Measurements from ENCODE around the gene CCL4.
"Not testable (repeated sequence)": the region's sequence is repeated elsewhere in the genome, so short reads cannot be mapped to it uniquely, and the experiment has no call there.

Gene CCL4

GRCh38 chr17:36081681-36082471 is 21.8 kb upstream of the CCL4 start:
- H3K27ac ChIP-seq (ENCODE audit: insufficient read depth in 1 of 2, low read depth in 1 of 2, low read length in 2 of 2, poor library complexity in 1 of 2, severe bottlenecking in 2 of 2), result peak overlapping the region in 1 of 2 experiments; percentile 69
- peaks cover 11 to 36% (median 33%) of the 10 kb centered on the region in 4 experiments for H3K4me1 ChIP-seq (ENCODE audit: control extremely low read depth in 1 of 4, control insufficient read depth in 4 of 4, insufficient read depth in 4 of 4, low read length in 3 of 4)
- peak in 2 of 3 donors; percentile 36 to 42 for DNase-seq
- WGBS (ENCODE audit: insufficient coverage), result 50% methylated on average over 1 of the region's 5 CpGs
- POLR2A ChIA-PET; H3K9me3 ChIP-seq (ENCODE audit: control extremely low read depth in 1 of 5, control insufficient read depth in 4 of 5, insufficient read depth in 2 of 5, low read depth in 1 of 5, low read length in 4 of 5); H3K27me3 ChIP-seq (replicated peaks in 2 of 5; ENCODE audit: control insufficient read depth in 4 of 5, insufficient read depth in 5 of 5, low read length in 4 of 5); H3K36me3 ChIP-seq (ENCODE audit: control insufficient read depth in 4 of 4, insufficient read depth in 4 of 4, low read length in 3 of 4): not testable (repeated sequence)
- peak overlapping the region in 2 of 7 experiments; percentile 4 to 7 for H3K4me3 ChIP-seq (ENCODE audit: control insufficient read depth in 1 of 7, extremely low read depth in 1 of 7, insufficient read depth in 4 of 7, low read depth in 2 of 7, low read length in 6 of 7)
- CTCF ChIA-PET, result interaction anchor here (1.3 to 2.6 kb wide), 3 partner anchors 9 to 100 kb away, joined by 3 to 14 read pairs (median 4); partner anchors contain the start of gene CCL16

- peak; percentile 79 to 95 (median 92) for DNase-seq
- Histone ChIP-seq H3K4me1 (ENCODE audit: control extremely low read depth in 1 of 4, control insufficient read depth in 4 of 4, insufficient read depth in 4 of 4, low read length in 3 of 4) (peaks cover 11 to 36% (median 33%) of the 10 kb centered on the region in 4 experiments), H3K4me3 (ENCODE audit: control insufficient read depth in 1 of 7, extremely low read depth in 1 of 7, insufficient read depth in 4 of 7, low read depth in 2 of 7, low read length in 6 of 7) (peak overlapping the region in 2 of 7 experiments; percentile 4 to 7), H3K27ac (ENCODE audit: insufficient read depth in 1 of 2, low read depth in 1 of 2, low read length in 2 of 2, poor library complexity in 1 of 2, severe bottlenecking in 2 of 2) (peak overlapping the region in 1 of 2 experiments; percentile 69)
- POLR2A ChIA-PET; H3K36me3 ChIP-seq (ENCODE audit: control insufficient read depth in 4 of 4, insufficient read depth in 4 of 4, low read length in 3 of 4); H3K27me3 ChIP-seq (replicated peaks in 2 of 5; ENCODE audit: control insufficient read depth in 4 of 5, insufficient read depth in 5 of 5, low read length in 4 of 5); H3K9me3 ChIP-seq (ENCODE audit: control extremely low read depth in 1 of 5, control insufficient read depth in 4 of 5, insufficient read depth in 2 of 5, low read depth in 1 of 5, low read length in 4 of 5): not testable (repeated sequence)
- WGBS (ENCODE audit: insufficient coverage), result 23% methylated on average over 5 of the region's 8 CpGs
- CTCF ChIA-PET, result interaction anchor here (1.3 to 2.6 kb wide), 3 partner anchors 10 to 101 kb away, joined by 3 to 14 read pairs (median 4); partner anchors contain the start of gene CCL16
Measured at GRCh38 chr17:36082482-36083120, 21.0 kb upstream of the CCL4 start.

DNA sequence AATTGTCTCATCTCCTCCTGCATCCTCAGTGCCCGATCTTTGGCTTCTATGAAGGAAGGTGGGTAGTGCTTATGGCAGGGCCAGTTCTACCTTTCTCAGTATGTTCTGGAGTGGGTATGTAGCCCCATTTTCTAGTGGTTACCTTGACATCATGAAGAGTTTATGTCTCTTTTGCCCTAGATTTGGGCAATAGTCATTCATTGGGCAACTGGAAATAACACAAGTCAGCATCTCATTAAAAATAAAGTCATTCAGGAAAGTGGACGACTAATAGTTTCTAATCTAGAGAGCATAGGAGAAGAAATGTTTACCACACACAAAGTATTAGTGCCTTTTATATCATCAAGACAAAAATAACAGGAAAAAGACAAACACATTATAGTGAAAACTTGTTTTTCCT is 19.9 kb upstream of the CCL4 start:
- H3K4me1 ChIP-seq (ENCODE audit: control extremely low read depth in 1 of 4, control insufficient read depth in 4 of 4, insufficient read depth in 4 of 4, low read length in 3 of 4), result peaks cover 11 to 36% (median 34%) of the 10 kb centered on the region in 4 experiments
- H3K36me3 ChIP-seq (ENCODE audit: control insufficient read depth in 4 of 4, insufficient read depth in 4 of 4, low read length in 3 of 4); DNase-seq; H3K27me3 ChIP-seq (replicated peaks in 2 of 5; ENCODE audit: control insufficient read depth in 4 of 5, insufficient read depth in 5 of 5, low read length in 4 of 5); CTCF ChIA-PET; H3K9me3 ChIP-seq (ENCODE audit: control extremely low read depth in 1 of 5, control insufficient read depth in 4 of 5, insufficient read depth in 2 of 5, low read depth in 1 of 5, low read length in 4 of 5); POLR2A ChIA-PET; H3K4me3 ChIP-seq (ENCODE audit: control insufficient read depth in 1 of 7, extremely low read depth in 1 of 7, insufficient read depth in 4 of 7, low read depth in 2 of 7, low read length in 6 of 7); H3K27ac ChIP-seq (ENCODE audit: insufficient read depth in 1 of 2, low read depth in 1 of 2, low read length in 2 of 2, poor library complexity in 1 of 2, severe bottlenecking in 2 of 2): not testable (repeated sequence)
- 100% methylated on average over 1 of the region's 2 CpGs for WGBS (ENCODE audit: insufficient coverage)

DNA sequence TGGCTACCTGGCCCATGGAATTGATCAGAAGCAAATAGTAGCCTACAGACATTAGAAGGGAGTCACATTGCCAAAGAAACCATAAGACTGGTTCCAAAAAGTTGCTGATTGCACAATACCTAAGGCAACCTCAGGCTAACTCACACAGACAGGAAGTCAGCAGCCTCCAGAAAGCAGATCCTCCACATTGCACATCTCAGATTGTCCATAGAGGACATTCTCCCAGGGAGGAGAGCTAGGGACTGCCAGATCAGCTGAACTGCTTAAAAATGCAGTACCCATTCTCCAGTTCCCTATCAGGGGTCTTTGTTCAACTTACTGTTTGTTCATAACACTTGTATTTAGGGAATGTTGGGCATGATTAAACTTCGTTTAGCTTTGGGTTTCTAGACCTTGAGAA is 17.9 kb upstream of the CCL4 start:
- peak; percentile 25 to 77 (median 64) for DNase-seq
- Histone ChIP-seq H3K4me3 (ENCODE audit: control insufficient read depth in 1 of 7, extremely low read depth in 1 of 7, insufficient read depth in 4 of 7, low read depth in 2 of 7, low read length in 6 of 7) (no peak overlapping the region), H3K27me3 (replicated peaks in 2 of 5; ENCODE audit: control insufficient read depth in 4 of 5, insufficient read depth in 5 of 5, low read length in 4 of 5) (no peaks in the 10 kb centered on the region), H3K27ac (ENCODE audit: insufficient read depth in 1 of 2, low read depth in 1 of 2, low read length in 2 of 2, poor library complexity in 1 of 2, severe bottlenecking in 2 of 2) (no peak overlapping the region), H3K36me3 (ENCODE audit: control insufficient read depth in 4 of 4, insufficient read depth in 4 of 4, low read length in 3 of 4) (no peaks in the 10 kb centered on the region), H3K4me1 (ENCODE audit: control extremely low read depth in 1 of 4, control insufficient read depth in 4 of 4, insufficient read depth in 4 of 4, low read length in 3 of 4) (peaks cover 11 to 56% (median 46%) of the 10 kb centered on the region in 4 experiments), H3K9me3 (ENCODE audit: control extremely low read depth in 1 of 5, control insufficient read depth in 4 of 5, insufficient read depth in 2 of 5, low read depth in 1 of 5, low read length in 4 of 5) (no peaks in the 10 kb centered on the region)
- CTCF ChIA-PET, result interaction anchor here (0.6 to 1.6 kb wide), 3 partner anchors 12 to 112 kb away, joined by 3 to 8 read pairs (median 3); no protein-coding TSS in a partner anchor
- POLR2A ChIA-PET, result no interaction called here
- WGBS (ENCODE audit: insufficient coverage), result 43% methylated on average over 1 of the region's 1 CpG

DNA sequence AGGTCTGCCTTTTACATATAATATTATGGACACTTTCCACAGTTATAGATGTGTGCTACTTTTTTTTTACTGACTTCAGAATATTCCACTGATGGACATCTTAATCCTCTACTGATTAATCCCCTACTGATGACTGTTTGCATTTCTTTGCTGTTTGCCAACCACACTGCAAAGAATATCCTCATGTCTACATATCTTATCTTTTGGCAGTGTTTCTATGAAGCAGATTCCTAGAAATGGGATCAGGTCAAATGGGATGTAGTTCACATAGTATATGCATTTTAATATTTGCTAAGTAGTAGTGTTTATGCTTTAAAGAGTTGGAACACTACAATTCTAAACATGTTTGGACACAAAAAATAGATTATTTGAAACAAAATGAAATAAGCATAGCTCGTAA is 16.8 kb upstream of the CCL4 start:
- Histone ChIP-seq H3K27me3 (replicated peaks in 2 of 5; ENCODE audit: control insufficient read depth in 4 of 5, insufficient read depth in 5 of 5, low read length in 4 of 5) (no peaks in the 10 kb centered on the region), H3K27ac (ENCODE audit: insufficient read depth in 1 of 2, low read depth in 1 of 2, low read length in 2 of 2, poor library complexity in 1 of 2, severe bottlenecking in 2 of 2) (no peak overlapping the region), H3K4me1 (ENCODE audit: control extremely low read depth in 1 of 4, control insufficient read depth in 4 of 4, insufficient read depth in 4 of 4, low read length in 3 of 4) (peaks cover 11 to 56% (median 44%) of the 10 kb centered on the region in 4 experiments), H3K4me3 (ENCODE audit: control insufficient read depth in 1 of 7, extremely low read depth in 1 of 7, insufficient read depth in 4 of 7, low read depth in 2 of 7, low read length in 6 of 7) (no peak overlapping the region), H3K36me3 (ENCODE audit: control insufficient read depth in 4 of 4, insufficient read depth in 4 of 4, low read length in 3 of 4) (no peaks in the 10 kb centered on the region), H3K9me3 (ENCODE audit: control extremely low read depth in 1 of 5, control insufficient read depth in 4 of 5, insufficient read depth in 2 of 5, low read depth in 1 of 5, low read length in 4 of 5) (no peaks in the 10 kb centered on the region)
- CTCF ChIA-PET, result interaction anchor here (1.6 kb wide), 1 partner anchor 62 kb away, joined by 8 read pairs; no protein-coding TSS in a partner anchor
- no CpG with 5 or more reads among the region's 1 CpG for WGBS (ENCODE audit: insufficient coverage)
- DNase-seq, result no peak
- POLR2A ChIA-PET, result no interaction called here

DNA sequence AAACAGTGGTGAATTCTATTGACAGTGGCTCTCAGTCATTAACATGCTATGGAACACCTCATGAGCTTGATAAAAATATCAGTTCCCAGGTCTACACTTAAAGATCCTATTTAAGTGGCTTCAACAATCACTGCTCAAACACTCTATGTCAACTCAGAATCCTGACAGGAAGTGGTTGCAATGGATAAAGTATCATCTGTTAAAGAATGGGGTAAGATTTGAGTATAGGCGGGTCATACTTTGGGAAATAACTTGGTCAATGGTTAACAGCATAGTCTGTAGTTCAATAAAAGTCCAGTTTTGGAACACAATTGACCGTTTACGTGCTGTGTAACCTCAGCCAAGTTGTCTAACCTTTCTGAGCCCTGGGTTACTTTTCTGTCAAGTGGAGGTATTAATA is 16.2 kb upstream of the CCL4 start:
- POLR2A ChIA-PET; CTCF ChIA-PET; H3K27ac ChIP-seq (ENCODE audit: insufficient read depth in 1 of 2, low read depth in 1 of 2, low read length in 2 of 2, poor library complexity in 1 of 2, severe bottlenecking in 2 of 2); H3K36me3 ChIP-seq (ENCODE audit: control insufficient read depth in 4 of 4, insufficient read depth in 4 of 4, low read length in 3 of 4); H3K4me3 ChIP-seq (ENCODE audit: control insufficient read depth in 1 of 7, extremely low read depth in 1 of 7, insufficient read depth in 4 of 7, low read depth in 2 of 7, low read length in 6 of 7); H3K9me3 ChIP-seq (ENCODE audit: control extremely low read depth in 1 of 5, control insufficient read depth in 4 of 5, insufficient read depth in 2 of 5, low read depth in 1 of 5, low read length in 4 of 5); H3K27me3 ChIP-seq (replicated peaks in 2 of 5; ENCODE audit: control insufficient read depth in 4 of 5, insufficient read depth in 5 of 5, low read length in 4 of 5); DNase-seq: not testable (repeated sequence)
- H3K4me1 ChIP-seq (ENCODE audit: control extremely low read depth in 1 of 4, control insufficient read depth in 4 of 4, insufficient read depth in 4 of 4, low read length in 3 of 4), result peaks cover 8 to 50% (median 38%) of the 10 kb centered on the region in 4 experiments
- WGBS (ENCODE audit: insufficient coverage), result no CpG with 5 or more reads among the region's 3 CpGs
